Measurements from ENCODE around the gene IYD.

Gene IYD

GRCh38 chr6:150368762-150369161 lies at the start of gene IYD:
Gene IYD, plus strand, starts transcription at chr6:150369012. Its CDS starts 20 bp downstream, at chr6:150369032.
- H3K27ac ChIP-seq (ENCODE audit: low read length), result no peak within 1 kb of the TSS
- H3K36me3 ChIP-seq (ENCODE audit: control insufficient read depth, low read depth, low read length), result no peaks in the 10 kb centered on the region
- no peaks in the 10 kb centered on the region for H3K4me1 ChIP-seq (ENCODE audit: control insufficient read depth, low read depth, low read length)
- H3K9me3 ChIP-seq (ENCODE audit: control insufficient read depth, low read depth, low read length), result no peaks in the 10 kb centered on the region
- no peak within 1 kb of the TSS for H3K4me3 ChIP-seq (ENCODE audit: low read length)
- no peak within 1 kb of the TSS for H3K9ac ChIP-seq (ENCODE audit: low read length)
- no peaks in the 10 kb centered on the region for H3K27me3 ChIP-seq (ENCODE audit: control insufficient read depth, insufficient read depth, low read length)

GRCh38 chr6:150319924-150320323 lies 48.9 kb upstream of the IYD start:
- H3K36me3 ChIP-seq (ENCODE audit: control insufficient read depth, low read depth, low read length), result no peaks in the 10 kb centered on the region
- no peak overlapping the region for H3K9ac ChIP-seq (ENCODE audit: low read length)
- H3K27me3 ChIP-seq (ENCODE audit: control insufficient read depth, insufficient read depth, low read length), result no peaks in the 10 kb centered on the region
- H3K4me3 ChIP-seq (ENCODE audit: low read length), result no peak overlapping the region
- no peak overlapping the region for H3K27ac ChIP-seq (ENCODE audit: low read length)
- no peaks in the 10 kb centered on the region for H3K4me1 ChIP-seq (ENCODE audit: control insufficient read depth, low read depth, low read length)
- H3K9me3 ChIP-seq (ENCODE audit: control insufficient read depth, low read depth, low read length), result no peaks in the 10 kb centered on the region

- Histone ChIP-seq H3K36me3 (ENCODE audit: control insufficient read depth, low read depth, low read length) (no peaks in the 10 kb centered on the region), H3K4me1 (ENCODE audit: control insufficient read depth, low read depth, low read length) (no peaks in the 10 kb centered on the region), H3K9ac (ENCODE audit: low read length) (no peak overlapping the region), H3K27ac (ENCODE audit: low read length) (no peak overlapping the region), H3K9me3 (ENCODE audit: control insufficient read depth, low read depth, low read length) (no peaks in the 10 kb centered on the region), H3K27me3 (ENCODE audit: control insufficient read depth, insufficient read depth, low read length) (no peaks in the 10 kb centered on the region), H3K4me3 (ENCODE audit: low read length) (no peak overlapping the region)
These were observed 48.4 kb upstream of the IYD start for GRCh38 chr6:150320442-150320841.

- Histone ChIP-seq H3K27ac (ENCODE audit: low read length) (no peak overlapping the region), H3K36me3 (ENCODE audit: control insufficient read depth, low read depth, low read length) (no peaks in the 10 kb centered on the region), H3K4me1 (ENCODE audit: control insufficient read depth, low read depth, low read length) (peaks cover 4% of the 10 kb centered on the region), H3K4me3 (ENCODE audit: low read length) (no peak overlapping the region), H3K27me3 (ENCODE audit: control insufficient read depth, insufficient read depth, low read length) (no peaks in the 10 kb centered on the region), H3K9me3 (ENCODE audit: control insufficient read depth, low read depth, low read length) (no peaks in the 10 kb centered on the region), H3K9ac (ENCODE audit: low read length) (no peak overlapping the region)
These were observed 46.3 kb upstream of the IYD start for GRCh38 chr6:150322466-150322871.

- Histone ChIP-seq H3K4me3 (ENCODE audit: low read length) (no peak overlapping the region), H3K9ac (ENCODE audit: low read length) (no peak overlapping the region), H3K27ac (ENCODE audit: low read length) (no peak overlapping the region), H3K9me3 (ENCODE audit: control insufficient read depth, low read depth, low read length) (no peaks in the 10 kb centered on the region), H3K36me3 (ENCODE audit: control insufficient read depth, low read depth, low read length) (no peaks in the 10 kb centered on the region), H3K4me1 (ENCODE audit: control insufficient read depth, low read depth, low read length) (peaks cover 4% of the 10 kb centered on the region), H3K27me3 (ENCODE audit: control insufficient read depth, insufficient read depth, low read length) (no peaks in the 10 kb centered on the region)
These were observed 45.6 kb upstream of the IYD start for GRCh38 chr6:150323205-150323604.

- H3K9me3 ChIP-seq (ENCODE audit: control insufficient read depth, low read depth, low read length), result no peaks in the 10 kb centered on the region
- no peaks in the 10 kb centered on the region for H3K27me3 ChIP-seq (ENCODE audit: control insufficient read depth, insufficient read depth, low read length)
- no peak overlapping the region for H3K27ac ChIP-seq (ENCODE audit: low read length)
- peaks cover 4% of the 10 kb centered on the region for H3K4me1 ChIP-seq (ENCODE audit: control insufficient read depth, low read depth, low read length)
- no peak overlapping the region for H3K9ac ChIP-seq (ENCODE audit: low read length)
- no peak overlapping the region for H3K4me3 ChIP-seq (ENCODE audit: low read length)
- H3K36me3 ChIP-seq (ENCODE audit: control insufficient read depth, low read depth, low read length), result no peaks in the 10 kb centered on the region
These were observed 44.8 kb upstream of the IYD start for GRCh38 chr6:150324044-150324443.

- Histone ChIP-seq H3K36me3 (ENCODE audit: control insufficient read depth, low read depth, low read length) (no peaks in the 10 kb centered on the region), H3K27ac (ENCODE audit: low read length) (no peak overlapping the region), H3K4me3 (ENCODE audit: low read length) (no peak overlapping the region), H3K9me3 (ENCODE audit: control insufficient read depth, low read depth, low read length) (no peaks in the 10 kb centered on the region), H3K27me3 (ENCODE audit: control insufficient read depth, insufficient read depth, low read length) (no peaks in the 10 kb centered on the region), H3K4me1 (ENCODE audit: control insufficient read depth, low read depth, low read length) (peaks cover 4% of the 10 kb centered on the region), H3K9ac (ENCODE audit: low read length) (no peak overlapping the region)
These were observed 43.6 kb upstream of the IYD start for GRCh38 chr6:150325066-150325772.

- H3K4me3 ChIP-seq (ENCODE audit: low read length), result no peak overlapping the region
- no peak overlapping the region for H3K27ac ChIP-seq (ENCODE audit: low read length)
- H3K9ac ChIP-seq (ENCODE audit: low read length), result no peak overlapping the region
- H3K27me3 ChIP-seq (ENCODE audit: control insufficient read depth, insufficient read depth, low read length), result no peaks in the 10 kb centered on the region
- no peaks in the 10 kb centered on the region for H3K9me3 ChIP-seq (ENCODE audit: control insufficient read depth, low read depth, low read length)
- no peaks in the 10 kb centered on the region for H3K36me3 ChIP-seq (ENCODE audit: control insufficient read depth, low read depth, low read length)
- H3K4me1 ChIP-seq (ENCODE audit: control insufficient read depth, low read depth, low read length), result peaks cover 4% of the 10 kb centered on the region
These were observed 41.6 kb upstream of the IYD start for GRCh38 chr6:150327117-150327774.

GRCh38 chr6:150328744-150329405 lies 39.9 kb upstream of the IYD start:
- no peak overlapping the region for H3K4me3 ChIP-seq (ENCODE audit: low read length)
- H3K9me3 ChIP-seq (ENCODE audit: control insufficient read depth, low read depth, low read length), result no peaks in the 10 kb centered on the region
- no peaks in the 10 kb centered on the region for H3K27me3 ChIP-seq (ENCODE audit: control insufficient read depth, insufficient read depth, low read length)
- H3K9ac ChIP-seq (ENCODE audit: low read length), result no peak overlapping the region
- no peaks in the 10 kb centered on the region for H3K36me3 ChIP-seq (ENCODE audit: control insufficient read depth, low read depth, low read length)
- H3K27ac ChIP-seq (ENCODE audit: low read length), result no peak overlapping the region
- H3K4me1 ChIP-seq (ENCODE audit: control insufficient read depth, low read depth, low read length), result peaks cover 4% of the 10 kb centered on the region

- Histone ChIP-seq H3K27ac (ENCODE audit: low read length) (no peak overlapping the region), H3K9ac (ENCODE audit: low read length) (no peak overlapping the region), H3K36me3 (ENCODE audit: control insufficient read depth, low read depth, low read length) (no peaks in the 10 kb centered on the region), H3K27me3 (ENCODE audit: control insufficient read depth, insufficient read depth, low read length) (no peaks in the 10 kb centered on the region), H3K9me3 (ENCODE audit: control insufficient read depth, low read depth, low read length) (no peaks in the 10 kb centered on the region), H3K4me1 (ENCODE audit: control insufficient read depth, low read depth, low read length) (peaks cover 4% of the 10 kb centered on the region), H3K4me3 (ENCODE audit: low read length) (no peak overlapping the region)
These were observed 37.5 kb upstream of the IYD start for GRCh38 chr6:150331344-150331743.

GRCh38 chr6:150332939-150333584 lies 35.8 kb upstream of the IYD start:
- no peak overlapping the region for H3K4me3 ChIP-seq (ENCODE audit: low read length)
- H3K9ac ChIP-seq (ENCODE audit: low read length), result no peak overlapping the region
- no peaks in the 10 kb centered on the region for H3K4me1 ChIP-seq (ENCODE audit: control insufficient read depth, low read depth, low read length)
- H3K27ac ChIP-seq (ENCODE audit: low read length), result no peak overlapping the region
- no peaks in the 10 kb centered on the region for H3K36me3 ChIP-seq (ENCODE audit: control insufficient read depth, low read depth, low read length)
- H3K9me3 ChIP-seq (ENCODE audit: control insufficient read depth, low read depth, low read length), result no peaks in the 10 kb centered on the region
- H3K27me3 ChIP-seq (ENCODE audit: control insufficient read depth, insufficient read depth, low read length), result no peaks in the 10 kb centered on the region
